Muscle of arm (tissue), 12 donors: ENCODE results near the gene GRXCR1. TPM values are rescaled to one million over a fixed set of nuclear protein-coding genes. Genes with fewer than 3 reads are reported as not detected.

ENCODE experiments used
- DNase-seq: peaks from one replicate; pipeline ENCODE4 v3.0.0-alpha.2; 2013
- polyA plus RNA-seq, 12 donors: library from polyadenylated mRNA; unstranded; fragments of 120-200 nt; gene quantifications; one replicate each; pipeline ENCODE4 v1.2.1, GENCODE V29; 2013; ENCODE audit not compliant: insufficient read length in 12 of 12

The GRXCR1 gene
- polyA plus RNA-seq, 12 donors: not detected

DNA sequence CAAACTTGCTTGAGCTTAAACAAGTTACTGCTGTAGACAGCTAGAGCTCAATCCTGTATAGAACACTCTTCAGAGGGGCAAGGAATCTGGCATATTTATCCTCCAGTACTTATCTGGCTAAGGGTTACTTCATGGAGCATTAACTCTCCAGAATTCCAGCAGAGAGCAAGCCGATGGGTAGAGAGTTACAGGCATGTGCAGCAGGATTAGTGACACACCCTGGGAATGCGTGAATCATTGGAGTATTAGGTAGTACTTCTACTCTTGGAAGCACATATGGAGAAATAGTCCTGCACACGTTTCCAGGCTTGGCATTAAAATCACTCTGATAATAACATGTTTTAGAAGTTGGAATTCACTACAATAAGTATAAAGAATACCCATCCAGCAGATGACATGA is 35.4 kb downstream of the GRXCR1 start:
- DNase-seq: no peak

GRCh38 chr4:42928582-42928981 is 36.1 kb downstream of the GRXCR1 start:
- DNase-seq: no peak

- no peak for DNase-seq
These were observed 49.7 kb downstream of the GRXCR1 start for GRCh38 chr4:42942216-42942615.

DNA sequence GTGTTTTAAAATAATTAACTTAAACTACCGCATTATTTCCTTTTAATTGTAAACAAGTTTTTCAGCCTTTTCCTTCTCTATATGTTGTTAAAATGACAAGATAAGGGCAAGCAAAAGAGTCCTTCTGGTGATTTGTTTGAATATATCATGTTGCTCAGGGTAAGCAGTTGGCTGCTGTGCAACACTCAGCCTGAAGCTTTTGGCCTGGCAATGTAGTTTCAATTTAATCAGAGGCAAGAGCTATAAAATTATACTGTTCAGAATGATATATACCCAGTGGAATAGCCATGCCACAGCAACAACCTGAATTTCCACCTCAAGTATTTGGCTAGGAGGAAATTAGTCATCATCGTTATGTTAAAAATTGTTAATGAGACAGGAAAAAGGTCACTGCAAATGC is 53.4 kb downstream of the GRXCR1 start:
- DNase-seq: no peak

DNA sequence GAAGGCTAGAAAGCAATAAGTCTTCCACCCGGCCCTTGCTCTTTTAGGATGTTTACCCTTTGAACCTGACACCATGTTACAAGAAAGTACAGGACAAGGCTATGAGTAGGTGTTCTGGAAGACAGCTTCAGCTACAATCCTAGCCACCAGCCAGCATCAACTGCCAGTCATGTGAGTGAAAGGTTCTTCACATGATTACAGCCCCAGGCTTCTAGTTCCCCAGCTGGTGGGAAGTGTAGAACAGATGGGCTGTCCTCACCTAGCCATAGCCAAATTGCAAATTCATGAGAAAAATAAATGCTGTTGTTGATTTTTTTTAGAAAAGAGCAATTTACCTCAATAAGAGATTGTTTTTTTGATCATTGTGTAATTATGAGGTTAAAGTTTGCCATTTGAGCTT is 60.8 kb downstream of the GRXCR1 start:
- no peak for DNase-seq

DNA sequence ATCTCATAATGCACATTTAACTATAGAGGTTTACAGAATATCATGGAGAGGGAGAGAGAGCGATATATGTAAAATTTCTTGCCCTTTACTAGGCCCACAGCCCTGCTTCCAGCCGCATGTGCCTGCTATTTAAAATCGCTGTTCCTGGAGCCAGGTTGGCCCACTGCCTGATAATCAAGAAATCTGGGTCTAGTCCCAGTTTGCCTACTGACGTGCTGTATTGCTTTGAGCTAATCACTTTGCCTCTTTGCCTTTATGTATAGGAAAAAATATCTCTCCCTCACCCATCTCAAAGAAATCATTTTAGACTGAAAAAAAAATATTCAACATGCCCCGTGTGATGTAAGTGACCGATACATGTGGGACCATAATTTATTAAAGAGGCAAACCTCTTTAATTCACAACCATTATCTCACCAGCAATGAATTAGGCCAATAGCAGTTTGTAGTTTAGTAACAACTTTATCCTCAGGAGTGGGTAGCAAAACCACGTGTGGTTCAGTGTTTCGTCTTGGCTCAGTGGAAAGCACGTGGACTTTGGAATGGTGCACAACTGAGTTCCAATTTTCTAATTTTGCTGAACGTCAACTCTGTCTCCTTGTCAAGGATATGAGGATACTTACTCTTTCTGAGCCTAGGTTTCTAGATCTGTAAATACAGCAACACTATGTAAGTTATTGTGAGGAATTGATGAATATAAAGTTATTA is 62.6 kb downstream of the GRXCR1 start:
- no peak for DNase-seq

- DNase-seq: no peak
These were observed 63.4 kb downstream of the GRXCR1 start for GRCh38 chr4:42955746-42956505.

- DNase-seq: no peak
These were observed 72.8 kb downstream of the GRXCR1 start for GRCh38 chr4:42965326-42965725.

DNA sequence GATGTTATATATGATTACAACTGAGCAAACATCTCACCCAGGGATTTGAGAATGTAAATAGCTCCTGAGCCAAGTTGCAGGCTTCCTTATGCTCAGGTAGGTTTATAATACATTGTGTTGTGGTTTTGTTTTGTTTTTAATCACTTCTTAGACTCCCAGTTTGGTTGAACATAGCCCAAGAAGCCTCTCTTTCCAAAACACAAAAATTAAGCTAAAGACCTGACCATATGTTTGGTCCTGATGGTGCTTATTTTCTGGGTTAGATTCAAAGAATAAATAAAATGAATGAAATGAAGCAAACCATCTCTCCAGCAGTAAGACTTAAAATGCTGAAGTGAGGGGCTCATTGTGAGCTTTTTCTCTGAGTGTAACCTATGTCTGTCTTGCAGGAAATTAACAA is 93.5 kb downstream of the GRXCR1 start:
- DNase-seq: no peak

GRCh38 chr4:42995343-42995944 is 102.9 kb downstream of the GRXCR1 start:
- DNase-seq: peak; percentile 0

DNA sequence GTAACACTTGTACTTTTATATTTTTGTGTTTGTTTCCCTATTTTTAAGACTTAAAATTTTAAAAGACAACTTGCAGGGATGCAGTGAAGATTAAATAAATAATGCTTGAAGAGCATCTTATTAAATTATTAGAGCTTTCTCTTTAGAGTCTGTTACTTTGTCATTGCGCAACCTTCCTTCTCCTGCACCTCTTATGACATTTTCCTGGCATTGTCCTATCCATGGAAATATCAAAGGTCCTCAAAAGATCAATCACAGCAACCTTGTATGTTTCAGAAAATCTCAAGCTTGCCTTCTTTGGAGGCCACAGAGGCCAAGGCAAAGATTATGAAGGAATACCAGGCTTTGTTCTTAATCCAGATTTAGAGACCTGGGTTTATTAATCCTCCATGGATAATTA is 116.3 kb downstream of the GRXCR1 start:
- no peak for DNase-seq

DNA sequence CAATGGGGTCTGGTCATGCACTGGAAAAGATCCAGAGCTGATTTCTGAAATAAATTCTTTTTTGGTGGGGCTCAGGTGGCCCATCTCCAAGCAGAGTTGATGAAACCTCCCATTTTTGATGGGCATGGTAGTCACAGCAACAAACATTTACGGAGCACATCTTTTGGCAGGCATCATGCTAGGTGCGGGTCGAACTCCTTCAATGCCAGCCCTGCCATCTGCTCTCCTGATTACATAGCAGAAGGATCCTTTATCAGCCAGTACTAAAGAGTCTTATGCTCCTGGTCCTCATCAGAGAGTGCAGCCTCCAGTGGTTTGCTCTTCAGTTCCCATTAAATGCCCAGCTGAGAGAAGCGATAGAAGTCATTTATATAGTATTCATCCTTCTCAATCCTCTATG is 121.7 kb downstream of the GRXCR1 start:
- DNase-seq: no peak

GRCh38 chr4:43041632-43042031 is 149.1 kb downstream of the GRXCR1 start:
- no peak for DNase-seq

DNA sequence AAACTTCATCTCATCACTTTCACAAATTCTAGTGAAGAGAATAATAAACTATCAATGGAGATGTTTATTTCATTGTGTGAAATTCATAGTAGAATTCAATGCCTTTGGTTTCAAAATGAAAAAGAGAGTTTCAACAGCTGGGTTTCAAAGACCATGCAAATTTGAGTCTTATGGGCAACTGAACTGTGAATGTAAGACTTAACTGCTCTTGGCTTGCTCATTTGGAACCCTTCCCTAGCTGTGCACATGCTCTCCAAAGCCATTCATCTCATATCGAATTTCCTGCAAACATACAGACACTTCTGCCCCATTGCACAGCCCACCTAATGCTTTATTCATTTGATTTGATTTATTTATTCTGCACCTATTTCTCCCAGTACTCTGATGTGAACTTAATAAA is 154.5 kb downstream of the GRXCR1 start:
- peak; percentile 4 for DNase-seq

DNA sequence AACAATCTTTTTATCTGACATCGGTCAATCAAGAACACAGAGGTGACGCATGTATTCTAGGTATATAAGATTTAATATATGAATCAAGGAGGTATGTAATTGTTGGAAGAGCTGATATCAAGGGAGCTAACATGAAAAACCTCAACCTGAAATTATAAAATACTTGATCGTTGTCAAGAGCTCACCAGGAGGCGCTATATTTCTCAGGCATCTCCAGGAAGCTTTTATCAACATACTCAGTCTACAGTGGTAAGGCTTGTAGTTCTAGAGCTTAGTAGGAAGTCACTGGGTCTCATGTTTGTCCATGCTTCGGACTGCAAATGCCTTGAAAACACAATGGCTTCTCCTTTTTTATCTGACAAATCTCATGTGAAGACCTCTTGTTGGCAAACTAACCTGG is 156.1 kb downstream of the GRXCR1 start:
- DNase-seq: no peak

- no peak for DNase-seq
These were observed 156.8 kb downstream of the GRXCR1 start for GRCh38 chr4:43049326-43049725.

- no peak for DNase-seq
These were observed 173.9 kb downstream of the GRXCR1 start for GRCh38 chr4:43066415-43066814.

GRCh38 chr4:43071069-43071468 is 178.6 kb downstream of the GRXCR1 start:
- no peak for DNase-seq

Other genes starting within 250 kb of the GRXCR1 start
- 10 to 100 TPM in 9 of 12 donors, 1 to 10 TPM in 2, not detected in 1; 5.7 to 18.2 (median 11.0) TPM for gene ATP8A1, start 235.6 kb upstream of the GRXCR1 start, polyA plus RNA-seq